ENCODE measurements around the gene TBC1D1.

The TBC1D1 gene

DNA sequence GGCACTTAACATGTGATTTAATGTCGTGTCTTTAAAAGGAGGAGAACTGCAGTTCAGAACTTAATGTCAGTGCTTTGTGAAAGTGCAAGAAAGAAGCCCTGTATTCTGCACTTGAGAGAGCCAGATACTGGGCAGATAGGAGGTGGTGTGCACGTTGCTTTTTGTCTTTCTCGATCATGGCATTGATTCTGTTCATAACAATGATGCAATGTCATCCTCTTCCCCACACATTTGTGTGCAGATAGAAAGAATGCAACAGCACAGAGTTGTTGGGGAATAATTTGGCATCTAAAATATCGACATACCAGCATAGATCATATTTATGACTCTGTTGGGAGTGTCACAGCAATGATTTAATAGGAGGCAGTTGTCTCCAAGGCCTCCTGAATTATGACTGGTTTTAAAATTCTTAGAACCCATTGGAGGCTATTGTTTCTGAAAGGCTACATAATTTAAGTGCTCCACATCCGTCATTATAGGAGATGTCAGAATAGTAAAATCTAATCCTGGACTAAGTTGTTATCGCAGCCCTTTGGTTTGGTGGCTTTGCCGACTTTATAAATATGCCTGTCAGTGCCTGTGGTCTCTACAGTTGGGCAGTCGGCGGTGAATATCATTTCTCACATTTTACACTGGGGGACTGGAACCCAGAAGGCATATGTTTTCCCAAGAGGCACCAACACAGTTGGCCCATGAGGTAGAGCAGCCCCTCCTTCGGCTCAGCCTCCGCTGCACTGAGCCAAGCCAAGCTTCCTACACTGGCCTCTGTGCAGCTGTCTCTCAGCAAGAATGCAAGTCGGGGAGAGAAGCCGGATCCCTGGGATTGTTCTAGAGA lies 194.2 kb downstream of the TBC1D1 start:
- DNase-seq, result no peak

DNA sequence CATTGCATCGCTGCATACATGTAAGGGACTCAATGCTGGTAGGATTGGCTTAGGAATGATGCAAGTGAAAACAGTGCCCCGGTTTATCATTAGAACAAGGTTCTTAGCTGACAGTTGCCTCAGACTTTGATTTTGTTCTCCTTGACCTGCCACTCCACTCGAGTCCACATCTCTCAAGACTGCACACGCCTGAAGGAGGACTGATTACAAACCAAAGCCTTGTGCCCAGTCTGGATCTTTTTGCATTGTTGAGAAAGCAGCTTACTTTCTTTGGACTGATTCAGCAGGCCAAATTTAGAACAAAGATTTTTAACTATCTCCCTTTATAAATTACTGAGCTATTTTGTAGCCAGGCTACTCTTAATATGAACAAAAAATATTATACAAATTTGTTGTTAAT lies 194.9 kb downstream of the TBC1D1 start:
- no peak for DNase-seq

DNA sequence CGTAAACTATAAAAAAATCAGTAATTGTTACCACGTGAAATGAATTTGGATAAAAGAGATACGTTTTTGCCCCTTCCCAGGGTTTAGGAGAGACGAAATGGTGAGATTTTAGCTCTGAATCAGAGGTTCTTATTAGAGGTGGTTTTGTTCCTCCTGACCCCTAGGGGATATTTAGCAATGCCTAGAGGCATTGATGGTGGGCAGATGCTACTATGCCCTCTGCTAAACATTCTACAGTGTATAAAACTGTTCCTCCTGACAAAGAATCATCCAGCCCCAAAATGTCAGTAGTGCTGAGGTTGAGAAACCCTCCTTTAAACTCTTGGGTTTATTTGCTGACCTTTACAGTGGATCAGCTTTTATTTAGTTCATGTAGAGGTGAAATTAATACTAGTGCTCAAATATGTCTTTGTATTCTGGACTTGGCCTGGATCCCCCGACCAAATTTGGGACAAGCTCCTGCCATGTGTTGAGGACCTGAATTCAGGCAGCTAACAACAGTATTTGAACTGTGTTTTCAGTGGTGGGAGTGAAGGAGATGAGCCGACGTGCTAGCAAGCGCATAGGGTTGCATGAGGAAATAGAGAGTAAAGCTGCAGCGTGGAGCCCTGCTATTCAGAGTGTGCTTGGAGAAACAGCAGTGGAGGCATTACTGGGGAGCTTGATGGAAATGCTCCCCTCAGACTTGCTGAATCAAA lies 195.4 kb downstream of the TBC1D1 start:
- DNase-seq, result no peak

DNA sequence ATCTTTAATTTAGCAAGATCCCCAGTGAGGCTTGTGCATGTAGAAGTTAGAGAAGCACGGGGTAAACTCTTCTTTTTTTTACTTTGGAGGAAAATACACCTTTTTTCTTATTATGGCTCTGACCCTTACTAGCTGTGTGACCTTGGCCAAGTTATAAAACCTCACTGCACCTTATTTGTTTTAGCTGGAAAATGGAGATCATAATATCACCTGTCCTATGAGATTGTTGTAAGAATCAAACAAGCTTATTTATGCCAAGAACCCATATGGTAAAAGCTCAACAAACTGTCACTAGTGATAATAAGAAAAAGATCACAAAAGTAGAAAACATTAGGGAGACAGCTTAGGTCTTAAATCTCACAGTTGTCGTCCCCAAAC lies 196.0 kb downstream of the TBC1D1 start:
- DNase-seq, result no peak

DNA sequence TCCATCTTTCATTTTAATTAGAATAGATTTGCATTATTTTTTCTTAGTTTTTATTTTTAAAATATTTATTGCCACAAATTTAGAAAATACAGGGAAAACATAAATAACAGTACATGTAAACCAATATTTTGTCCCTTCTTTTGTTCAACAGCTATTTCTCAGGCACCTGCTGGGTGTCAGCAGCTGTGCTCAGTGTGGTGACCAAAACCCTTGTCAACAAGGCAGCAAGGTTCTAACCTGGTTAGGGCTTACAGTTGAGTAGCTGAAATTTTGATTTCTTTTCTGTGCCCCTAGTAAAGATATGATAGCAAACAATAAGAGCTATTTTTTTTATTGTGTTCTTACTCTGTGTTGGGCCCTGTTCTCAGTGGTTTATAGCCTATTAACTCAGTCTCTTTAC lies 197.4 kb downstream of the TBC1D1 start:
- no peak for DNase-seq

DNA sequence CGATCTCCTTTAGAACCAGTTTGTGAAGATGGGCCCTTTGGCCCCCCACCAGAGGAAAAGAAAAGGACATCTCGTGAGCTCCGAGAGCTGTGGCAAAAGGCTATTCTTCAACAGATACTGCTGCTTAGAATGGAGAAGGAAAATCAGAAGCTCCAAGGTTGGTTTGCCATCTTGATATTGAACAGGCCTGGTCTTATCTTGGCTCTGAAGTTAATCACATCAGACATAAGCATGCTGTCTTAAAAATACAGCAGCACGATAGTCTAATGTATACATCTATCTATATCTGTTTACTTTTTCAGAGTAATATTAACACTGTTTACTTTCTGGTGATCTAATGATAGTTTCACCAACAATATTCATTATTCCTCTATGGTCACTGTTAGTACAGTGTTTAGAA lies 199.1 kb downstream of the TBC1D1 start:
- no peak for DNase-seq

DNA sequence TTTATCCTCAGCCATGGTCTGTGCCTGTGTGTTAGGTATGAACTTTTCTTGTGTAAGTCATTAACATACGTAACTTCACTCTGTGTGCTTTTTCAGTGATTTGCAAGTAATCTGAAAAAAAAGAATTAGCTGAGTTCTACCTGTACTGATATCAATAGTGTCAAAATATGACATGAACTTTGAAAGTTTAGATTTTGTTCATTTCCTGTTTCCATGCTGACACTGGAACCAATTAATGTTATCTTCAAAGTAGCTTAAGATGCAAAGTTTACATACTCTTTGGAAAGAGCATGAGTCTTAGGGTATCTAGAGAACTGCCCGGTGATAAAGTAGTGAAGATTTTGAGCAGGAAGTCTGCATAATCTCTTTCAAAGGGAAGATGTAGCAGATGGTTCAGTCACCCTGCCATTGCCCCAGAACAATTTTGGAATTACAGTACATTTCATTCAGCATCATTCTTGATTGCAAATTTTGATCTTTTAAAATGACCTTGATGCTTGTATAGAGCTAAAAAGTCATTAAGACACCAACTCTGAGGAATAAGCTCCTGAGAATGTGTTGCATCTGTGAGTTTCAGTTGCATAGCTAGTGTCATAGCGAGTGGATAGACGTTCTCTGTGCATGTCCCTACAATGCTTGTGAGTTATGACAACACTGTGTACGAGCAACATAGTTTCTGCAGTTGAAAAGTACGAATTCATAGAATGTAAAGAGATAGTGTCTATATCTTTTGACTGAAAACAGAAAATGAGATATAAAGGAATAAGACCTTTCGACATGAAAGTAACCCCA lies 199.8 kb downstream of the TBC1D1 start:
- no peak for DNase-seq

DNA sequence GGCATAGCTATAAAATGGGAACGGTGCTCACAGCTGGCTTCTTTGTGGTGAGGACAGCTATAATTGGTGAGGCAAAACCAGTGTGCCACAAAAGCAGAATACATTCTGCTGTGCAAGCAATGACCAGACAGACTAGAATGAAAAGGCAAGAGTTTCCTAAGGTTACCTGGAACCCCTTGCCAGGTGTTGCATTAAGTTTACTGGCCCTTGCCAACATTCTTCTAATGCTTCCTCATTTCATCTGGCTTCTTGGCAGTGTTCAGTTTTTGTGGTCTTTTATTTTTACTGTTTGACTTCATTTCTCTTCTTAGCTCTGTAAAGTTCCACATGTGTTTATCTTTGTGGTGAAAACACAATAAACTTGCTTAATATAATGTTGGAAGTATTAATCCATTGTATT lies 200.8 kb downstream of the TBC1D1 start:
- no peak for DNase-seq

DNA sequence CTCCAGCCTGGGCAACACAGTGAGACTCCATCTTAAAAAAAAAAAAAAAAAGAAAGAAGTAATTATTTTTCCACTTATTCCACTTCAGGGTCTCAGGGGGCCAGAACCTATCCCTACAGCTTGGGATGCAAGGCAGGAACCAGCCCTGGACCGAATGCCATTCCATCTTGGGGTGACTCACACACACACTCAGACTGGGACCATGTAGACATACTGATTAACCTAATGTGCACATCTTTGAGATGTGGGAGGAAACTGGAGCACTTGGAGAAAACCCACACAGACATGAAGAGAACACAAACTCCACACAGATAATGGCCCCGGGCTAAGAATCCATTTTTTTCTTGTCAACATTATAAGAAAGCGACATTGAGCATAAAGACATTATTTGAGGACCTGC lies 201.8 kb downstream of the TBC1D1 start:
- DNase-seq, result no peak

DNA sequence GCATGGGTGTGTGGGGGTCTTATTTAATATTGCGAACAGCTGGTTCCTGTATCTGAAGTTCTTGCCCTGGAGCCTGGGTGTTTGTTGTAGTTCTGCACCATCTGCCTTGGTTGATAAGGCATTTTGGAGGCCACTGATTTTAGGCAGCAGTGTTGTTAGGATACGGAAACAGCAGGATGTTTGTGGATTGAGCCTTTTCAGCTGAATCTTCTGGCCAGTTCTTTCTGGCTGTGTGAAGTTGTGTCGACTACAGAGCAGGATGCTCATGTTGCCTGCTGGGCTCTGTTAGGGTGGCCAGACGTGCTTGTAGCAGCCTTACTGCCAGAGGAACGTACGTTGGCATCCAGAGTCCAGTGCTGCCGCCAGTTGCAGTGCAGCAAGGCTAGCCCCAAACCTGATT lies 203.5 kb downstream of the TBC1D1 start:
- no peak for DNase-seq

DNA sequence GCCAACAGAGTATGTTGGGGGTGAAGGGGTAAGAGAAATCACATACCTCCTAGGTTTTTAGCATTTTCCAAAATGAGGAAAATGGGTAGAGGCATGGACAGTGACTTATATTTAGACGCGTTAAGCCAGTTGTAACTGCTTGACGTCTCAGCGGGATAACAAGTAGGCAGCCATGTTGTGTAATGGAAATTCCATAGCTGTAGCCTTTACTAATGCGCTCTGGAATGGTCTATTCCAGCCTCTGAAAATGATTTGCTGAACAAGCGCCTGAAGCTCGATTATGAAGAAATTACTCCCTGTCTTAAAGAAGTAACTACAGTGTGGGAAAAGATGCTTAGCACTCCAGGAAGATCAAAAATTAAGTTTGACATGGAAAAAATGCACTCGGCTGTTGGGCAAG lies 204.8 kb downstream of the TBC1D1 start:
- no peak for DNase-seq

DNA sequence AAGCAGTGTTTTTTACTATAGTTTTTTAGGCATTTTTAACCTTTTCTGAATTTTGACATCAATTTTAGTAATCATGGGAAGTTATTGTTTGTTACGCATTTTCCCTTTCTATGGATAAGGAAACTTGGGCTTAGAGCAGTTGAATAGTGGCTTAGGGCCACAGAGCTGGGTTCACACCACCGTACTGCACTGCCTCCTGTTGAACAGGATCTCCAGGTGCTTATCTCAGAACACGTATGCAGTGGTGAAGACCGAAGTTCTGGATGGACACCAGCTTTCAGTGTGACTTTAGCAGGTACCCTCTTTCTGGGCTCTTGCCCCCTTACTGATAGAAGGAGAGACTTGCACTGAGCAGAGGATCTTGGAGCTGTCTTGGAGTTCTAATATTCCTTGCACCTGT lies 206.9 kb downstream of the TBC1D1 start:
- no peak for DNase-seq

DNA sequence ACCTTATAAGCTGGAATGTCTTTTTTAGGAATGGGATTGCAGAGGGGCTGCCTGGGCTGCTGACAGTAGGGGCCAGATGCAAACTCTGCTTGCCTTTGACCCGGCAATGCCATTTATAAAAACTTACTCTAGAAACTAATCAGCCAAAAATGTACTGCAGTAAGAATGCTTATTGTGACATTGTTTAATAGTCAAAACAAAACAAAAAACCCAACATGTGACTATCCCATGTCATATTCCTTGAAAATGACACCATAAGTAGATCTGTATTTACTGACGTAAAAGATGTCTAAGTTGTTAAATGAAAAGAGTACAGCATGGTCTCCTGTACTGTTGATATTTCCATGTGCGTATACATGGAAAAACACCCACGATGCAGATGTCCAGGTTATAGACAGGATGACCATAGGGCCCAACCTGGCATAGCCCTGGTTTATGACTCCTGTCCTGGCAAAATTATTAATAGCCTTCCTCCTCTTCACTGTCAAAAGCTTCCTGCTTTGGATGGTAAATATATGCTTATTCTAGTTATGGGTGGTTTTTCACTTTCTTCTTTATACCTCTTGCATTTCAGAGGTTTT lies 208.2 kb downstream of the TBC1D1 start:
- DNase-seq, result no peak

DNA sequence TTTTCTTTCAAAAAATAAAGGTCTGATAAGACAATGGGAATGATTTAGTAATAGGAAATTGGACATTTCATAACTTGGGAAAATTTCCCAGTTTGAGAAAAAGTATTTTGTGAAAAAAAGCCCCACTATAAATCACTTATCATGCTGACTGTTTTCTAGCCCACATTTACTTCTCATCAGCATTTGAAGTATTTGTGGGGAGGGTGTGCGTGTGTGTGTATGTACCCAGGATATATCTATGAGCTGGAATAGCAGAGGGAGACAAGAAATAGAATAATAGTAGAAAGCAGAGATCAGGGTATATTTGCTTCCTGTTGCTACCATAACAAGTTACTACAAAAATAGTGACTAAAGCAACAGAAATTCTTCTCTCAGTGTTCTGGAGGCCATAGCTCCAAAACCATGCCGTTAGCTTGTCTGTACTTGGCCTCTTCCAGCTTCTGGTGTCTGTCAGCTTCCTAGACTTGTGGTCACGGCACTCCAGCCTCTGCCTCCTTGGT lies 209.1 kb downstream of the TBC1D1 start:
- no peak for DNase-seq

DNA sequence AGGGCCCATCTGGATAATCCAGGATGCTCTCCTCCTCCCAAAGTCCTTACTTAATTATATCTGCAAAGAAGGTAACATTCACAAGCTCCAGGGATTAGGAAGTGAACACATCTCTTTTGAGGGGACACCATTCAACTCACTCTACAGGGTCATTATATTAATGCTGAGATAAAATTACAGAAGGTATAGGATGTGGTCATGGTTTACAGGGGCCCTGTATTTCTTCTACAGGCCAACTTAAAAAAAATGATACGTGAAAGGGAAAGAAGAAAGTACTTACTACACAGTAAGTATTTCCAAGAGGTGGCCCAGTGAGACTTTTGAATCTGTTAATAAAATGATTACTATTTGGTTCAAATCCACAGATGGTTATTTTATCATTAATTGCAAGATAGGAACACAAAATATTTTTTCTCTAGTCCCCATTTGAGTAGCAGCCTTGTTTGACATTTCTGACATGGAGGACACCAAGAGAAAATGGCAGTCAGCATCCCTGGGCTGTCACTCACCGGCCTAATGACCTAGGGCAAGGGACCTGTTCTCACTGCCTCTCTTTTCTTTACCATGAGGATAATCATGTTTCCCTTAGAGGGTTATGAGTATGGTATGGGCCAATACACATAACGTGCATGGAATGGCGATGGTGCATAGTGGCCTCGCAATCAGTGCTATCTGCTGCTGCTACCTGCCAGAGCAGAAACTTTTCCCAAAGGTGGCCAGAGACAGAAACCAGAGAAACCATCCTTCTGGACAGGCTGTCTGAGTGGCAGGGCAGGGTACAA lies 209.8 kb downstream of the TBC1D1 start:
- DNase-seq, result no peak

DNA sequence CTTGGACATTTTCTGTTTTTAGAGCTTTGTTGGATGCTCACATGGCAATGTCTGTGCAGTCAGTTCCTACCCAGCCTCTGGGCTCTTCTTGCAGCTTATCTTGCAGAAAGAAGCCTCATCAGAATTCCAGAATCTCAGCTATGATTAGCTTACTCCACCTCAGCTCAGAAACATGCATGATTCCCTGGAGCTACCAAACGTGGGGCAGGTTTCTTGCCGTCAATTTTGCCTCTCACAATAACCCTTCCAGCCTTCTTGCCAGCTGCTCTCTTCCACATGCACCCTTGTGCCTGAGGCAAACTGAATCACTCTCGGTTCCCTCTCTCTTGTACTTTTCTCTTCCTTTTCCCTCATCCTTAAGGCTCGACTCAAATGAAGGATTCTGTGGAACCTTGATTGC lies 210.7 kb downstream of the TBC1D1 start:
- no peak for DNase-seq

DNA sequence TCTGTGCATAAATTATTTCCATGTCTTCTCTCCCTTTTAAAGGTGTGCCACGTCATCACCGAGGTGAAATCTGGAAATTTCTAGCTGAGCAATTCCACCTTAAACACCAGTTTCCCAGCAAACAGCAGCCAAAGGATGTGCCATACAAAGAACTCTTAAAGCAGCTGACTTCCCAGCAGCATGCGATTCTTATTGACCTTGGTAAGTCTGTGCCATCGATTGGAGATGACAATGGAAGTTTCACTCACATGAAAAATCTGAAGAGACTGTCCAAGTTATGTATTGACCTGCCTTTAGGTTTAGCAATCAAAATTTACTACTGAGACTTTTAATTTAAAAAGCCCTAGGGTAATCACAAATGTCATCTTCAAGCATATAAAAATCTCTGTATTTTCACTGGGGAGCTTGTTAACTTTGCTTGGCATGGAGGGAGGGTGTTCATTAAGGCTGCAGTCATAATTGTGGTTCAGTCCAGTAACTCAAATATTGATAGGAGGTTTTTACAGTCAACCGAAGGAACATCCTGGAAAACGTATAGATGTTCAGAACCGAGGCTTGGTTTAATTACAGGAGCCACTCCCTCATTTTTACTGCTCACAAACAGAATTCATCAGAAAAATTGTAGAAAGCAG lies 212.2 kb downstream of the TBC1D1 start:
- no peak for DNase-seq

DNA sequence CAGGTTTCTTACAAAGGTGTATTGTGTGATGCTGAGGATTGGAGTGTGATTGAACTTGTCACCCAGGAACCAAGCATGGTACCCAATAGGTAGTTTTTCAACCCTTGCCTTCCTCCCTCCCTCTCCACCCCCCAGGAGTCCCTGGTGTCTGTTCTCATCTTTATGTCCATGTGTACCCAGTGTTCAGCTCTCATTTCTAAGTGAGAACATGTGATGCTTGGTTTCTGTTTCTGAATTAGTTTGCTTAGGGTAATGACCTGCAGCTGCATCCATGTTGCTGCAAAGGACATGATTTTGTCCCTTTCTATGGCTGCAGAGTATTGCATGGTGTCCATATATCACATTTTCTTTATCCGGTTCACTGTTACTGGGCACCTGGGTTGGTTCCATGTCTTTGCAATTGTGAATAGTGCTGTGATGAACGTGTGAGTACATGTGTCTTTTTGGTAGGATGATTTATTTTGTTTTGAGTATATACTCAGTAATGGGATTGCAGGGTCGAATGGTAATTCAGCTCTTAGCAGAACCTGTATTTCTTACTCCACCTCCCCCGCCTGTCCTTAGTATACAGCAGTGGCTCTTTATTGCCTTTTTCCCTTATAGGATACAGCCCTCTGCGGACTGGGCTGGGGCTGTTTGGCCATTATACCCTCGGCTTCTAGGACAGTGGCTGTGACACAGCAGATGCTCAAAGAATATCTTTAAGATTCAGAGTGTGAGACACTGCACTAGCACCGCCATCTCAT lies 214.8 kb downstream of the TBC1D1 start:
- no peak for DNase-seq

DNA sequence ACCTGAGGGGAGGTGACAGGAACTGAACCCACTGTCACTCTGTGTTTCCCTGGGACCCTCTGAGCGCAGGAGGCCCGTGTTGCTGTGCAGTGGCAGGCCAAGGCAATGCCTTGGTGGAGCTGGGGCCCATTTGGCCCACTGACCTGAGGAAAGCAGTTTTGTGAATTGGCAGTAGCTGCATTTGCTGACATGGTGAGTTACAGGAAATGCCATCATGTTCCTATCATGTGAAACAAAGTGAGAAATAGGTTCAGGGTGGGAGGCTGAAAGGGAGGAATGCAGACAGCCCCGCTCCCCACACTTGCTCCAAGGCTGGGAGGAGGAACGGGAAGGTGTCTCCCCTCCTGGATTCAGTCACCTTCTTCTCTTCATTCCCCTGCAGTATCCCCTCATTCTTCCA lies 215.4 kb downstream of the TBC1D1 start:
- no peak for DNase-seq

DNA sequence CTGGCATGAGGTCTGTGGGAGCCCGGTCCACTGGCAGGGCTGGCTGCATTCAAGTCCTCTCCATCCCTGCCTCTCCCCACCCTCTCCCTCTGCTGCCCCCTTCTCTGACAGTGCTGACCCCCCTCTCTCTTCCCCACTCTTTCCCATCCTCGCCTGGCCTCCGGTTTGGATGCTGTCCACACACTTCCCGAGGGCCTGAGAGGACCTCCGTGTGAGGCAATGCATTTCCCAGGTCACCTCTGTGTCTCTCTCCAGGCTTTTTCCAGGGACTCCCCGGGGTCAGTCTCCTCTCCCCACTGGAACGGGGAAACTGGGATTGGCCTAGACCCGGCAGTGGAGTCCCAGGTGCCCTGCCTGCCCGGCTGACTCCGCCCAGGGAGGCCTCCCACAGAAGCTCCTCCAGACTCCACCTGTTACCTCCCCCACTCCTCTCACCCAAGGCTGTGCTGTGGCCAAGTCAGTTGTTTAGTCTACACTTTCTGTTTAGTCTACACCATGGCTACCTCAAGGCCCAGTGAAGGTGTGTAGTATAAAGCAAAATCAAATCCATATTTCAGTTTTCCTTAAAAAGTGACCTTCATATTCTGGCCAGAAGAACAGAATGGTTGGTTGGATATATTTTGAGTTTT lies 216.1 kb downstream of the TBC1D1 start:
- no peak for DNase-seq

DNA sequence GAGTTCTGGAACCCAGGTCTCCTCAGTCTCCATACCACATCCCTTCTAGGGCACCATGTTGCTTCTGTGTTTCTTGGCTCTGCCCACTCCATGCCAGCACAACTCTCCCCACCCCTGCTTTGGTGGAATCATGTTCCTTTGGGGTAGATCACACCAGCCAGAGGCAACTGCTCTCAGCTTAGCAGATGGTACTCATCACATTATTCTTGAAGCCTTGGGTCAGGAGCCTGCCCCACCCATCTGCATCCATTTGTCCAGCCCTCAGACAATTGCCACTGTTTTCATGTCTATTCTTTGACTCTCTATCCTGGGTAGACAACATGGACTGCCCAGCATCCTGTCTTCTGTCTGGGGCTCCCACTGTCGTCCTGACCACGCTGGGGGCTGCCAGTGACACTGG lies 216.9 kb downstream of the TBC1D1 start:
- DNase-seq, result no peak
